A204.1 (cell line): Measurements from ENCODE around the gene DDAH1.

Experiments used
- FAIRE-seq: peaks from 2 replicates; lab custom pipeline; 2012; peaks lifted over from hg19 to GRCh38; lab: Jason Lieb, UNC

DDAH1 gene

DNA sequence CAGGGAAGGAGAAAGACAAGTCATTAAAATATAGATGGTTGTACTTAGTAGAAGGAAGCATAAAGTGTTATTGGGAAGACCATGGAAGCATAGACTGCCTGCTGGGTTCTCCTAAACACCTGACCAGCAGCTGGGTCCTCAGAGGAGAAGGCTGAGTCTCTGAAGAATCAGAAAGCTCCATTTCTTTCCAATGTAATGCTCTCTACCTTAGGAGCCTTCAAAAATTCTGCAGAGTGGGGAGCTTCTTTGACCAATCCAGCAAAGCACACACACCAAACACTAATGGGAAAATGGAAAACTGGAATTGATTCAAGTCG is 167.5 kb downstream of the DDAH1 start:
- FAIRE-seq: no peak

DNA sequence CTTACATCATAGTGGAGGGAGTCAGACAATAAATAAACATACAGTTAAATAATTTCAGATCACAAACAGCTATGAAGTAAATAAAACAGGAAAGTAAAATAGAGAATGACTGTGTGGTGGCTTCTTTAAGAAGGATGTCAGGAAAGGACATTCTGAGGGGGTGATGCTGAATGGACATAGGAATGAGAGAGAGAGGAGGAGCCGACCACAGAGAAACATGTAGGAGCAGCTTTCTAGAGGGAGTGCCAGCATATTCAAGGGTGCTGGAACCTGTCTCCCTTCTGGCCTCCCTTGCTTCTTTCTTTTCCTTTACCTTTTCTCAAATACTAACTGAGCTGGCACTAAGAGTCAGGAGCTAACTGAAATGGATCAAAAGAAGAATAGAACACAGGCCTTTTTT is 168.0 kb downstream of the DDAH1 start:
- no peak for FAIRE-seq

DNA sequence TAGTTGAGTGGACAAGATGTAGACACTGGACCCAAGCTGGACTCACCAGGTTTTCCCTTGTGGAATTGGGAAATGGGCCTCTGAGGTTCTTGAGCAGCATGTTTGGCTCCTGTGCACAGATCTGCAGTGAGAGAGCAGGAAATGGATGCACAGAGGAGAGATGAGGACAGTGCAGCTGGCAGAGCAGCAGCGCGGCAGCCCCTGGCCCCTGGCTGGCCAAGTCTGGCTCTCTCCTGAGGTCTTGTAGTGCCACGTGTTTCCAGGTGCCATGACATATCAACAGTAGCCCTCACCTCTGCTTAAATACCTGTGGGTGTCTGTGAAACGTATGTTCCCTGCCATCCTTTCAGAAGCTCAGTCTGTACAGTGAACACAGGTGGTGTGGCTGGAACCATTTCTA is 169.3 kb downstream of the DDAH1 start:
- no peak for FAIRE-seq

DNA sequence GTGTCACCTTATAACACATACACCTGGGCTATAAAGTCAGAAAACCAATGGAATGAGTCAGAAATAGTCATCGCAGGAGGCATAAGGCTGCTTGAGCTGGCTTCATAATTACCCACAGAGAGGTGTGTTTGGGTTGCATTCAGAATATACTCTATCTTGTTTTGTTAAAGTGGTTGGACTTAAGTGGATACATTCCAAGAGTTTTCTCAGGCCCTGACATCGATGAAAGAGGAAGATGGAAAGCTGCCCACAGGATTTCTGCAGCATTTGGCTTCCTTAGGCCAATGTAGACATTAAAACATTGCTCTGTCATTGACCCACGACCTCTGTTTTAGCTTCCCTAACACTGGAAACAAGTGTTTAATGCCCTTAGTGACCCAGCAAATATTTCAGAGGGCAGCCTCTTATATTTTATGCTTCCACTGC is 169.9 kb downstream of the DDAH1 start:
- FAIRE-seq: no peak

DNA sequence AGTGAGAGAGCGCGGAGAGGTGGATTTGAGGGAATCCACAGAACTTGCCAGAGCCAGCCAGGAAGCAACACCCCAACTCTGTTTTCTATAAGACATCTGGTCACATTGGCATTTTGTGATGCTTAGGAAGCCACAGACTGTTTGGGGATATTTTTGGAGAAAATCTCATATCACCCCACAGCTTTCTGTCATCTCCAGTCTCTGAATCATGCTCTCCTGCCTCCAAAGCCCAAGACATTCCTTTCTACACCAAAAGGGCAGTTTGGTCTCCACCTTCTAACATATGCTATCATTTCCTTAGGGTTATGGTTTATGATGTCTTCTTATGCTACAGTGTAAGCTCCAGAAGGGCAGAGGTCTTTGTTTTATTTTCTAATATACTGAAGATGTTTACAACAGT is 174.1 kb downstream of the DDAH1 start:
- no peak for FAIRE-seq

DNA sequence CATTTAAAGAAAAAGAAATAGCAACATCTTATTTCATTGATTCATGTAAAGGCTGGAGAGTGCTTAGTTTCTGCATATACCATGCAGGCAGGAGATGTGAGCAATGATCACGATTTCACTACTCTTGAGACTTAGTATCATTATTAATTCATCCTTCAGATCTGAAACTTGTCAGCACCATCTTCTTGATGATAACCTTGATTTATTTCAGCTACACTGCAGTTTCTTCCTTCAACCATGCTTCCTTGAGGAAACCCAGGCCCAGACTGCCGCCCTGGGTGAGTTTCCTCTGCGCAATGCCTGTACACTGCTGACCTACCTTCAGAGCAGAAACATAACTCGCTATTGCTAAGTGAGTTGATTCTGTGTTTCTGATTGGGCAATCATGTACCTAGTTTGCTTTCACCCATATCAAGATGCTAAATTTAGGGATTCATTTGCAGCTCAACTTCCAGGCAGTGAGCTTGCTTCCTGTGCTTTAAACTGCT is 175.1 kb downstream of the DDAH1 start:
- FAIRE-seq: no peak

DNA sequence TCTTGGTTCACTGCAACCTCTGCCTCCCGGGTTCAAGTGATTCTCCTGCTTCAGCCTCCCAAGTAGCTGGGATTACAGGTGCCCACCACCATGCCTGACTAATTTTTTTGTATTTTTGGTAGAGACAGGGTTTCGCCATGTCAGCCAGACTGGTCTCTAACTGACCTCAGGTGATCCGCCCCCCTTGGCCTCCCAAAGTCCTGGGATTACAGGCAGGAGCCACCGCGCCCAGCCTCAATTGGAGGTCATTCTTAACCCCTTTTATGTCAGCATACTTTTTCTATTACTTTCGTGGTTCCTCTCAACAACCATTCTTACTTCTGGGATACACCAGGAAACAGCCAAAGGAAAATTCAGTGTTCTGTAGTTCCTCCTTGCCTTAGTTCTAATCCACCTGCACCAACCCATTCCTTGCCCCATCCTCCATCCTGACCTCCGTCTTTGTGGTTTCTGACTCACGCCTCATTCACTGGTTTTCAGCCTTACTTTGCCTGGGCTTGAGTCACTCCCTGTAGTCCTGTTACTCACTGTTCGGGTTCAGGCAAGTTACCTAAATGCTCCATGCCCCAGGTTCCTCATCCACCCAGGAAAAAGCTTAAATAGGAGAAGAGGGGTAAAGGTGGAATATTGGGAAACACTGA is 175.6 kb downstream of the DDAH1 start:
- no peak for FAIRE-seq

DNA sequence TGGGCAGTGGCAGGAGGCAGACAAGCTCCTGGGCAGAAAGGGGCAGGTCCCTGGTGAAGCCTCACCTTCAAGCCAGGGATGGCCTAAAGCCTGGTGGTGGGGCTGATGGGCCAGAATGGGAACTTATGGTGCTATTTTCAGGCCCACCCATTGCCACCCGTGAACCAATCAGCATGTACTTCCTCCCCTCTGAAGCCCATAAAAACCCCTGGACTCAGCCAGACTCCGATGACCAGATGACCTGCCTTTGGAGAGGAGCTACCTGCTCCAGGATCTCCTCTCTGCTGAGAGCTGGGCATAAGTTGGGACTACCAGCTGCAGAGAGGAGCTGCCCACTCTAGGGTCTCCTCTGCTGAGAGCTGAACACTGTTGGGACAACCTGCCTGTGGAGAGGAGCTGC is 180.8 kb downstream of the DDAH1 start:
- no peak for FAIRE-seq

DNA sequence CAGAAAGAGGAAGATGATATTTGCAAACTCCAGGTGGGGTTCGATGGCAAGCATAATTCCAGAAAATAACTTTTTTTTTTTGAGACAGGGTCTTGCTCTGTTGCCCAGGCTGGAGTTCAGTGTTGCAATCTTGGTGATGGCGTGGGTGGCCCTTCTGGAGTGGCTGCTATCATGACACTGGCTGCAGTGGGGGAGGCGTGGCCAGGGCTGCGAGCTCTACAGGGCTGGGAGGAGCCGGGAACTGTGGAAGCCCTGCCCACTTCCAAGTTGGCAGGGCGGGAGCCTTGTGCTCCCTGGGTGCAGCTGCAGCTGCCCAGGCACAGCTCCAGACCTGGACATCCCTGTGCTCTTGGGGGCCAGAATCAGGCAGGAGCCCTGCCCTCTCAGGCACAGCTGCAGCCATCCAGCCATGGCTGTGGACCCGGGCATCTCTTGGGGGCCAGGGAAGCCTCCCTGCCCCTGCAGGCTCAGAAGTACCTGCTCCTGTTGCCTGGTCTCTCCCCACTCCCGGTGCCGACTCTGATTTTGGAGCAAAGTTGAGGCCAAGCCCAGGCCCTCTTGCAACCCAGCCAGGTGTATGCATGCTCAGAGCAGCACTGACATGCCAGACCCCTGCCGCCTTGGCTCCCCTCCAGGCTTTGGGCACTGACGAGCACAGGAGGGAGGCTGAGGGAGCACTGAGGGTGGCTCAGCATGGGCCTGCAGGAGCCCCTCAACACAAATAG is 181.3 kb downstream of the DDAH1 start:
- FAIRE-seq: no peak

DNA sequence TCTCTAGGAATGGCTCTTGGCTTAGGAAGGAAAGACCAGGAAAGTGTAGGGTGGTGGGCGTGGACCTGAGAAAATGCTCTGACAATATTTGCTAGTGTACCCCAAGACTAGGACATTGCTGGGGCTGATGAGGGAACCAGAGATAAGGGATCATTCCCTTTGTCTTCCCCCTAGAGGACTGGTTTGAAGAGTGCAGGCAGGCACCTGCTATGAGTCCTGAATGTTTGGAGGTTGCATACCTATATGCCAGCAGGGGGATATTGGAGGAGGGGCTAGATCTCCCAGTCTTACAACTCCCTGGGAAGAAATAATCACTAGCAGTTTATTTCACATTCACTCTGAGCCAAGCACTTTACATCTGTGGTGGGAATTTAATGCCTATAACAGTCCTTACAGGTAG is 182.5 kb downstream of the DDAH1 start:
- FAIRE-seq: no peak

DNA sequence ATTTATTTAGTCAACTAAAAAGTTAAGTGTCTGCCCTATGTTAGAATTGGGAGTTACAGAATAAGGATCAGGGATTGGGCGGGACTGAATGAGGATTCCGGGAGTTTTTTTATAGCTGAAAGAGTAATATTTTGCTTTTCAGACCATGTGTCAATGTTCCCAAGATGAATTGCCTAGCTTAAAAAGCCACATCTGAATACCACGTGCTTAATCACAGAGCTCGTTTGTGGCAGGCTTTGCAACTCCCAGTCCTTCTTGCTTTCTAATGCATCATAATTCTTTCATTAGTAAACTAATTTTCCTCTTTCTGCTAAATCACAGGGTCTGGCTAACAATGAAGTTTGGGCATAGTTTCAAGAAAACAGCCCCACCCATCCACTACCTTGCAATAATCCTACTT is 184.3 kb downstream of the DDAH1 start:
- FAIRE-seq: no peak

DNA sequence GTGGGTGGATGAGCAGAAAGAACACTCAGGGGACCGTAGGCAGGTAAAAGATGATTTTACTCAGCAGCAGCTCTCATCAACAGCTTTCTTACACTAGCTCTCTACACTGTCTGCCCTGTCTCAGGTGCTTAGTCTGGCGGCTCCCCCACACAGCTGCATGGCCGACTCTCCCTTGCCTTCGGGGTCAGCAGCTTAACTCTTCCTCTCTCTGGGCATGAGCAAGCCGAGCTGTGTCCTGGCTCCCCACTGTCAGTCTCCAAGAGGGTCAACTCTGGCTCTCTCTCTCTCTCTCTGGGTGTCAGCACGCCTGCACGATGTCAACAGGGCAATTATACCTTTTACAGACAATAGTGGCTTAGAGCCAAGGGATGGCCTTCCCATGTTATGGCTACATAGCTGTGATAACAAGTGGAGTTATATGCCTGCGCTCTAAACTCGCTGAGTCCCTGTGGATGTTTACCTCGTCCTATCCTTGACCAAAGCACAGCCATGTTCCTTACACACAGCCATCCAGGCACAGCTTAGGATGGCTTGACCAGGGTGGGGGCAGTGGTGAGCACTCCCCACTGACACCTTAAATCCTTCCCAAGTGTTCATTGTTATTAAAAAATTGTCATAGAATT is 185.4 kb downstream of the DDAH1 start:
- no peak for FAIRE-seq

DNA sequence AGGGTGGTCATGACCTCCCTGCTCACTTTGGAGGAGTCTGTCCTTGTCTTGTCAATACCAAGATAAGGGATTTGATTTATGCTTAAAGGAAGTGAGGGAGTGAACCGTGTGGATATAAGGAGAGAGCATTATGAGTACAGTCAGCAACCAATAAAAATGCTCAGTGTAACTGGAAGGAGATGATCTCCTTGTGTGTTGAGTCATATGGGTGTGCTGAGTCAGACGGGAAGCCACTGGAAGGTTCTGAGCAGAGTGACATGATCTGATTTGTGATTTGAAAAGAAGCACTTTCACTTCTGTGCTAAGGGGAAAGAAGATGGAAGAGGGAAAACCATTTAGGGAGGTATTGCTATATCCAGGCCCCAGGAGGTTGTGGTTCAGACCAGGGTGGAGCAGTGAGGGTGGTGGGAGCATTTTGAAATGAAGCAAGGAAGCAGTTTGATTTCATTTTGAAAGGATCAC is 186.1 kb downstream of the DDAH1 start:
- no peak for FAIRE-seq

DNA sequence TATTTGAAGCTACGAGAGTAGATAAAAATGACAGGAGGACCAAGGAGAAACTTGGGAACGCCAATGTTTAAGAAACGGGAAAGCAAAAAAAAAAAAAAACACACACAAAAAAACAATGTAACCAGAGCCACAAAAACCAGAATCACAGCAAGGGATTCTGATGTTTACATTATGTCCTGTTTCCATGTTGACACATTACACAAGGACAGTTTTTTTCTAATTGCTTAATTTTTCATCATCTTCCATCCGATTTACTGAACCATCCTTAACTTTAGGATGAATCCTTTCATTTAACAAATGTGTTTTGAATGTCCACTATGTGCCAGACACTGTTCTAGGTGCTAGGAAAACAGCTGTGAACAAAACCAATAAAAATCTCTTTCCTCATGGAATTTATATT is 187.2 kb downstream of the DDAH1 start:
- FAIRE-seq: no peak

DNA sequence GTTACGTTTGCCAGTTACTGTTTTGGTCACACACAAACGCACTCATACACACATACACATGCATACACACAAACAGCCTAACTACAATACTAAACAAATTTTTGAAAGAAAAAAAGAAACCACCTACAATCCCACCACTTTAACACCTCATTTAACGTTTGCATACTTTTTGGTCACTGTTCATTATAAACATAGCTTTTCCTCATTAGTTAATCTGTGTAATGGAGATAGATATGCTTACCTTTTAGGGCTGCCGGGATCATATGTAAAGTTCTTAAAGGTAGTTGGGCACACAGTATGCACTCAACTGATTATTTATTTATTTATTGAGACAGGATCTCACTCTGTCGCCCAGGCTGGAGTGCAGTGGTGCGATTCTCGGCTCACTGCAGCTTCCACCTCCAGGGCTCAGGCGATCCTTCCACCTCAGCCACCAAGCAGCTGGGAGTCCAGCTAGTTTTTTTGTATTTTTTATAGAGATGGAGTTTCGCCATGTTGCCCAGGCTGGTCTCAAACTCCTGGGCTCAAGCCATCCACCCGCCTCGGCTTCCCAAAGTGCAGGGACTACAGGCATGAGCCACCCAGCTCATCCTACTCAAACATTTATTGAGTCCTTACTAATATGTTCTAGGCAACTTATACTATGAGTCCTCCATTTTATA is 187.8 kb downstream of the DDAH1 start:
- no peak for FAIRE-seq

DNA sequence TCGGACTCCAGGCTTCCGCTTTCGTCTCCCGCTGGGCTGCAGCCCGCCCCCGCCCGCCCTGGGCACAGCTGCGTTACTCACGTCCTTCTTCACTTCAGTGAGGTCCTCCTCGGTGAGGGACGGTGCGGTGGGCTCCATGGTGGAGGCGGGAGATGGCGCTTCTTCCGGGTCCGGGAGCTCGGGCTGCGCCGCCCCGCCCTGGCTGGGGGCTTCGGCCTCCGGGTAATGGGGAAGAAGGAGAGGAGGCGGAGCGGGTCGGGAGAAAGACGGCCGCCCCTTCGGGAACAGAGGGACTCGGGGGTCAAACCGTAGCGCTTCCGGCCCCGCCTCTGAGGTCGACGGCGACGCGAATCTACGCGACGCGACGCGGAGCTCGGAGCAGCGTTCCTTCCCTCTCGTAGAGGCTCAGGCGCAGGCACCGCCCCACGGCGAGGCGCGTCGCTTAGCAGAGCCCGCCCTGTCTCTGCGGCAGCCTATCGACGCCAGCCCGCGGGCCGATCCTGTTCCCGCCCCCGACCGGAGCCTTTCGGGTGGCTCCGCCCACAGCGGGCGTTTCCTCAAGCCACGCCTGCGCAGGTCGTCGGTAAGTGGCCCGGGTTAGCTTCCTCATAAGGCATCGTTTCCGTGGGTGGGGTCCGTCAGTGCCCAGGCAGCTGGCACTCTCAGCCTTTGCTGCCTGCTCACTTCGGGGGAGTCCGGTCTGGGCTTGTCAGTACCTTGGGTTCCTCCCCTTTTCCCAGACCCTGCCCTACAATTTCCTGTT is 188.6 kb downstream of the DDAH1 start, which contains the start of gene BCL10:
Gene BCL10 (minus strand): TSS at position 418 of the 763 bp plus-strand sequence. CDS start 280 bp downstream, at position 138.
- peak; percentile 95 for FAIRE-seq

DNA sequence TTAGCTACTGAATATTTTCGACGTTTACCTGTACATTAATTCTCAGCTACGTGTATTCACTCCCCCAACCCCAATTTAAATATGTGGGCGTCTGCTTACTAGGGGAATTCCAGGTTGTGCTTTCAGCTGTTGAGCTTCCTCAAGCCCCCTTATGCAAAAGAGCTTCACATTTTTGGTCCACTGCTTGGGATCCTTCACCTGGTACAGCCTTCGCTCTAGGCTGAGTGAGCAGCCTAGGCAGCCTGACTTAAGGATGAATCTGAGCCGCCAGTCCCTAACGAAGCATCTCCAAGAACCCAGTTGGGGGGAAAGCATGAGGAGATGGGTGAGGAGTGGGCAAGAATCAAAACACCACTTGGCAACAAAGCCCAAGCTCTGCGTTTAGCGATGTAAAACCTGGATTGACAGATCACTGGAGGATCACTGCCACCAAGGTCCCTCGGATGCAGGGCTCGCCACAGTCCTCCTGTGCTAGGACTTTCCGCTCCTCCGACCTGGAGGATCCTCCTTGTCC is 189.2 kb downstream of the DDAH1 start:
- no peak for FAIRE-seq

DNA sequence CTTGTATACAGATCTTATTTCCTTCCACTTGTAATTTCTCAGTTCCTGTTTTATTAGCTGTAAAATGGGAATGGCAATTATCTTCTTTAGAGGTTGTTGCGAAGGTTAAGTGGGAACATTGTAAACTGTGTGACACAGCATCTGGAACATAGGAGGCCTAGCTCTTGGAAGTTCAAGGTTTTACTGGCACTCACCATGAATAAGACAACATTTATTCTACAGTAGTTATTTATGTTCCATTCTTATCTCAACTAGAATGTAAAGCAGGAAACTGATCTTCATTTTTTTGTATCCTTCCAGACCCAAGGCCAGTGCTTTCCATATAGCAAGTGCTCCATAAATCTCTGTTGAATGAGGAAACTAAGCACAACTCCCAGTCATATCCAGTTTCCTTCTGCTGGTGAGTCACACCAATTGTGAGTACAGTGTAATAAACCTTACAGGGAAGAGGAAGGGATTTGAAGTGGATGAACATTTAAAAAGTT is 189.9 kb downstream of the DDAH1 start:
- FAIRE-seq: no peak

DNA sequence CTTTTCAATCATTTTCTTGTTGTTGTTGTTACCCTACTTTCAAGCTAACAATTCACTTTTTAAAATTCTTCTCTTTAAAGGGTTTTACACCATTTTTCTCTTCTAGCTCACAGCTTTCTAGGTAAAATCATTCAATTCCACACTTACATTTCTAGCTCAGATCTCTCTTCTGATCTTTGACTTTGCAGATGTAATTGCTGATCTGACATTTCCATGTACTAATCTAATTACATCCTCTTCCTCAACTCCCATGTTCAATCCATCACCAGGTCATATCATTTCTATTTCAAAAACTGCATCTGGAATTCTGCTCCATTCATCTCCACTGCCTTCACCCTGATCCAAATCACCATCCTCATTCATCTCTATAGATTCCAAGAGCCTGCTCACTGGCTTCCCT is 191.6 kb downstream of the DDAH1 start:
- FAIRE-seq: no peak

DNA sequence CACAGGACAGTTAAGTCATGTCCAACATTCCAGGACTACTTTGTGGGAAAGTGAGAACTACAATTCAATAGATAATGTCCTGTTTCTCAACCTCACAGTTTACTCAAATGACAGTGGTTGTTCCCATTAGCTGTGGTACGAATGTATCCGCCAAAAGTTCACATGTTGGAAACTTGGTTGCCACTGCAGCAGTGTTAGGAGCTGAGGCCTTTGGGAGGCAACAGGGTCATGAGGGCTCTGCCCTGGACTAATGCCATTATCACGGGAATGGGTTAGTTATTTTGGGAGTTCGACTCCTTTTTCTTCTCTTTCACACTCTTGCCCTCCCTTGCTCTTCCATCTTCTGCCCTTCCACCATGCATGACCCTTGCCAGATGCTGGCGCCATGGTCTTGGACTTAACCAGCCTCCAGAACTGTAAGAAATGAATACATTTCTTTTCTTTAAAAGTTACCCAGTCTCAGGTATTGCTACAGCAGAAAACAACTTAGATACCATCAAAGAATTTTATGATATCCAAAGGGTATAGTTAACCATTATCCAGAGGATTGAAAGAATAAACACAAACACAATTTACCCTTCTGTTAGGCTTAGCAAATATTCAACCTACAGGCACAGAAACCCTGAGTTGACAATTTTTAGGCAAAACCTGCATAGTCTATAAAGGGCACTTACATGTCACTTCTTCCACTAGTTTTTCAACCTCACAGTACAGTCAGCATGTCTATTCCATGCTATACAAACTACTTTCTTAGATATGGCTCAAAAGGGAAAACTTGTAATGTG is 196.0 kb downstream of the DDAH1 start:
- FAIRE-seq: no peak
